OCI-LY7 (cell line): ENCODE results near the gene CDKAL1. TPM values are rescaled to one million over a fixed set of nuclear protein-coding genes. Genes with fewer than 3 reads are reported as not detected.

Experiments used
- BruUV-seq: library from RNA; stranded (reverse); fragments of 400-500 nt; replicated peaks from 2 replicates; lab custom pipeline; 2021; lab: Mats Ljungman, UMichigan
- CTCF ChIA-PET: fragments of 300-600 bp; sonication (Branson Sonifier 250); formaldehyde crosslinking; loops from one replicate; lab custom pipeline; 2022; ENCODE audit warnings: antibody characterized with exemption; ENCODE audit not compliant: unreplicated experiment; lab: Charles Lee
- POLR2A ChIA-PET: fragments of 300-600 bp; sonication (Branson Sonifier 250); formaldehyde crosslinking; loops from one replicate; lab custom pipeline; 2022; ENCODE audit warnings: antibody characterized with exemption; lab: Charles Lee
- DNase-seq: peaks from one replicate; pipeline ENCODE4 v3.0.0-alpha.2; 2015; ENCODE audit warnings: low spot score
- H2AFZ ChIP-seq: fragments of 200-600 bp; sonication (generic), shearing (Covaris generic); 2 replicates; pipeline ENCODE4 v1.6.1; 2014; ENCODE audit warnings: mild to moderate bottlenecking, antibody characterized with exemption, low read length, moderate library complexity
- H3K27ac ChIP-seq: fragments of 200-600 bp; sonication (generic); 2 replicates; pipeline ENCODE4 v1.5.1; 2014; ENCODE audit warnings: mixed run types, low read depth, mild to moderate bottlenecking, moderate library complexity, low read length, inconsistent platforms; ENCODE audit not compliant: poor library complexity, severe bottlenecking
- H3K36me3 ChIP-seq: fragments of 200-600 bp; sonication (generic); 2 replicates; pipeline ENCODE4 v1.6.1; 2014; ENCODE audit warnings: mild to moderate bottlenecking, antibody characterized with exemption, low read length, moderate library complexity, mixed read lengths; ENCODE audit not compliant: insufficient read depth
- H3K4me1 ChIP-seq: fragments of 200-600 bp; sonication (generic); 2 replicates; pipeline ENCODE4 v1.5.1; 2014; ENCODE audit warnings: mild to moderate bottlenecking, low read length; ENCODE audit not compliant: insufficient read depth, poor library complexity, severe bottlenecking
- H3K4me2 ChIP-seq: fragments of 200-600 bp; sonication (generic); 2 replicates; pipeline ENCODE4 v1.6.1; 2014; ENCODE audit warnings: mild to moderate bottlenecking, low read length
- H3K4me3 ChIP-seq: fragments of 200-600 bp; sonication (generic); 2 replicates; pipeline ENCODE4 v1.5.1; 2014; ENCODE audit warnings: mild to moderate bottlenecking, low read depth, low read length; ENCODE audit not compliant: poor library complexity, severe bottlenecking
- H3K79me2 ChIP-seq: fragments of 200-600 bp; sonication (generic); 2 replicates; pipeline ENCODE4 v1.6.1; 2016; ENCODE audit warnings: low read depth, mild to moderate bottlenecking, low read length, moderate library complexity, mixed read lengths; ENCODE audit not compliant: insufficient read depth
- H3K9me2 ChIP-seq: fragments of 200-600 bp; sonication (generic); 2 replicates; pipeline ENCODE4 v1.6.1; 2016; ENCODE audit warnings: mild to moderate bottlenecking, low read length, mixed read lengths; ENCODE audit not compliant: insufficient read depth
- H3K9me3 ChIP-seq: fragments of 200-600 bp; sonication (generic); 2 replicates; pipeline ENCODE4 v1.6.1; 2014; ENCODE audit warnings: mild to moderate bottlenecking, mixed run types, low read length, mixed read lengths
- H4K20me1 ChIP-seq: fragments of 200-600 bp; sonication (generic); 2 replicates; pipeline ENCODE4 v1.6.1; 2014; ENCODE audit warnings: mild to moderate bottlenecking, antibody characterized with exemption, low read length, moderate library complexity, mixed read lengths; ENCODE audit not compliant: insufficient read depth
- EZH2phosphoT487 ChIP-seq: fragments of 200-600 bp; sonication (generic); IDR thresholded peaks from 2 replicates; pipeline ENCODE4 v1.6.1; 2018; ENCODE audit warnings: low read depth, borderline replicate concordance, mild to moderate bottlenecking, mixed run types, antibody characterized with exemption, low read length, moderate library complexity, mixed read lengths
- intact Hi-C: fragments of 100-400 bp; cut with micrococcal nuclease; formaldehyde crosslinking; loops from one replicate; pipeline ENCODE4 v1.10.0; 2022; ENCODE audit not compliant: unreplicated experiment
- total RNA-seq, 2 experiments: library from RNA; depleted of rRNA in 1 of 2; stranded (reverse); fragments of >200 nt in 1 of 2; shearing (Covaris generic) in 1 of 2; gene quantifications; 2 replicates each; pipeline ENCODE4 v1.2.3, GENCODE V29; 2014 to 2022
- TF ChIP-seq, protein P1 (sequence below): fragments of 200-600 bp; sonication (generic); conservative IDR thresholded peaks from 2 replicates; pipeline ENCODE4 v1.5.1; 2014; ENCODE audit warnings: mild to moderate bottlenecking, antibody characterized with exemption, low read length, moderate library complexity, mixed read lengths

Gene CDKAL1
- total RNA-seq, 2 experiments from 2014 or later, result 19.9 to 21.1 TPM

DNA sequence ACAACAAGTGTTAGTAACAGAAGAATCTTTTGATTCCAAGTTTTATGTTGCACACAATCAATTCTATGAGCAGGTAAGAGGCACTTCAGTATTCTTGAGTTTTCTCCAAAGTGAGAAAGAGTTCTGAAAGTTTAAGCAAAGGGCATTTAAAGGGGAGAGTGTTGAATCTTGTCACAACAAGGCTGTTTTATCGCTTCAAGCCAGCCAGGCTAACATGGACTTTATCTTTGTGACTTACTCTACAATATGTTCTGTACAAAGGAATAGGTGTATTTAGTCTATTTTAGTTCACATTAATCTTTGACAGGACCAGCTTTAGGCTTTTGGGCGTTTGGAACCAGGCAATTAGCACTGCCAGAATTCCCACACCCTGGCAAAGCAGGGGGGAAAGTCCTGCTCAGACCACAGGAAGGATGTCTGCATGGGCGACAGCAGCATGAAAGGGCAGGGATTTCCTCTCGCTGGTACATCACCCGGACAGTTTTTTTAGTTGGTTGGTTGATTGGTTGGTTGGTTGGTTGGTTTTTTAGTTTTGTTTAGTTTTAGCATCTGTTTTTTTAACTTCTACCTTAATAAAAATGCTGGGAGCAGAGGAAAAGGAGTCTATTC lies 663.9 kb downstream of the CDKAL1 start:
- H3K27ac ChIP-seq, result no peak overlapping the region
- TF ChIP-seq EZH2phosphoT487, result no peak
- TF ChIP-seq, protein P1, sequence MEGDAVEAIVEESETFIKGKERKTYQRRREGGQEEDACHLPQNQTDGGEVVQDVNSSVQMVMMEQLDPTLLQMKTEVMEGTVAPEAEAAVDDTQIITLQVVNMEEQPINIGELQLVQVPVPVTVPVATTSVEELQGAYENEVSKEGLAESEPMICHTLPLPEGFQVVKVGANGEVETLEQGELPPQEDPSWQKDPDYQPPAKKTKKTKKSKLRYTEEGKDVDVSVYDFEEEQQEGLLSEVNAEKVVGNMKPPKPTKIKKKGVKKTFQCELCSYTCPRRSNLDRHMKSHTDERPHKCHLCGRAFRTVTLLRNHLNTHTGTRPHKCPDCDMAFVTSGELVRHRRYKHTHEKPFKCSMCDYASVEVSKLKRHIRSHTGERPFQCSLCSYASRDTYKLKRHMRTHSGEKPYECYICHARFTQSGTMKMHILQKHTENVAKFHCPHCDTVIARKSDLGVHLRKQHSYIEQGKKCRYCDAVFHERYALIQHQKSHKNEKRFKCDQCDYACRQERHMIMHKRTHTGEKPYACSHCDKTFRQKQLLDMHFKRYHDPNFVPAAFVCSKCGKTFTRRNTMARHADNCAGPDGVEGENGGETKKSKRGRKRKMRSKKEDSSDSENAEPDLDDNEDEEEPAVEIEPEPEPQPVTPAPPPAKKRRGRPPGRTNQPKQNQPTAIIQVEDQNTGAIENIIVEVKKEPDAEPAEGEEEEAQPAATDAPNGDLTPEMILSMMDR, result no peak
- POLR2A ChIA-PET, result no interaction called here

DNA sequence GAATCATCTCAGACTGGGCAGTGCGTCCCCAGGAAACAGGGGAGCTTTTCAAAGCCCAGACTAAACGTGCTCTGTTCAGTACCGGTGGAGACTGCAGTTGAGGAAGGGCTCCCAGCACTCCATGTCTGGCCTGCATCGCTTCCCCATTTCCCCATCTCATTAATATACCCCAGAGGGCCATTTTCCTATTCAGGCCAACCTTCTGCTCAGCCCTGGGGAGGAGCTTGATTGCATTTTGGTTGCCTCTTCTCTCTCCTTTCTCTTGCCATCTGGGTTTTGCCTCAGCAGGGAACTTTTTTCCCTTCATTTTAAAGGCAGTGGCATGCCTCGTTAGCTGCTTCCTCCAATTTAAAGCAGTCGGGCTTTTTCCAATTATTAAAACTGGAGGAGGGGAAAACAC lies 665.0 kb downstream of the CDKAL1 start:
- no peaks in the 10 kb centered on the region for H3K9me2 ChIP-seq
- intact Hi-C loops, result no loop called here
- DNase-seq, result no peak
- TF ChIP-seq EZH2phosphoT487, result no peak
- TF ChIP-seq, protein P1, result no peak
- peaks cover 12% of the 10 kb centered on the region for H3K4me1 ChIP-seq
- no peaks in the 10 kb centered on the region for H4K20me1 ChIP-seq
- H3K4me3 ChIP-seq, result no peak overlapping the region
- no peak overlapping the region for H3K4me2 ChIP-seq
- H3K9me3 ChIP-seq, result no peaks in the 10 kb centered on the region
- BruUV-seq, result no TSS peak
- no peaks in the 10 kb centered on the region for H3K79me2 ChIP-seq
- H3K36me3 ChIP-seq, result no peaks in the 10 kb centered on the region
- CTCF ChIA-PET, result no interaction called here
- no peak overlapping the region for H3K27ac ChIP-seq
- no peak overlapping the region for H2AFZ ChIP-seq
- POLR2A ChIA-PET, result interaction anchor here (0.6 to 0.9 kb wide), 2 partner anchors 12 to 1312 kb away, joined by 3 read pairs; no protein-coding TSS in a partner anchor

More for the DNA sequence above, 663.9 kb downstream of the CDKAL1 start:
- Histone ChIP-seq H3K4me2 (0 out of 2 replicates have a peak overlapping the region, but pooled peaks have one; percentile 23), H3K4me3 (no peak overlapping the region), H3K4me1 (peaks cover 12% of the 10 kb centered on the region), H3K79me2 (no peaks in the 10 kb centered on the region), H3K9me2 (no peaks in the 10 kb centered on the region), H4K20me1 (no peaks in the 10 kb centered on the region), H3K9me3 (no peaks in the 10 kb centered on the region), H3K36me3 (no peaks in the 10 kb centered on the region), H2AFZ (no peak overlapping the region)
- intact Hi-C loops, result no loop called here
- BruUV-seq, result no TSS peak
- peak; percentile 9 for DNase-seq
- CTCF ChIA-PET, result interaction anchor here (0.5 kb wide), 1 partner anchor 105 kb away, joined by 3 read pairs; no protein-coding TSS in a partner anchor
